Liver (tissue), 3 donors: ENCODE data around the gene NPAS1.

Experiments
- JUND ChIP-seq, 2 donors: IDR thresholded peaks; 2 replicates each; pipeline ENCODE4 v1.6.1; 2016; ENCODE audit warnings: antibody characterized with exemption in 2 of 2
- NR2F2 ChIP-seq: IDR thresholded peaks from 2 replicates; pipeline ENCODE4 v1.6.1; 2016; ENCODE audit warnings: antibody characterized with exemption
- RAD21 ChIP-seq, 2 donors: IDR thresholded peaks; 2 replicates each; pipeline ENCODE4 v1.6.1; 2016; ENCODE audit warnings: antibody characterized with exemption in 2 of 2, mild to moderate bottlenecking in 2 of 2
- SP1 ChIP-seq: IDR thresholded peaks from 2 replicates; pipeline ENCODE4 v1.6.1; 2018; ENCODE audit warnings: antibody characterized with exemption, mild to moderate bottlenecking
- TAF1 ChIP-seq: conservative IDR thresholded peaks from 2 replicates; pipeline ENCODE4 v1.6.1; 2016; ENCODE audit warnings: antibody characterized with exemption, mild to moderate bottlenecking
- TF ChIP-seq, protein P1 (sequence below): fragments of 150-350 bp; IDR thresholded peaks from 2 replicates; pipeline ENCODE4 v1.5.1; 2017; ENCODE audit warnings: improper control_type of control experiment, low read depth, low read length; ENCODE audit not compliant: missing input control
- TF ChIP-seq, protein P2 (sequence below): IDR thresholded peaks from 2 replicates; pipeline ENCODE4 v1.6.1; 2016; ENCODE audit warnings: antibody characterized with exemption
- TF ChIP-seq, protein P3 (sequence below): IDR thresholded peaks from 2 replicates; pipeline ENCODE4 v1.6.1; 2016; ENCODE audit warnings: antibody characterized with exemption
- donor health status: healthy.
- donor health status: healthy.

DNA sequence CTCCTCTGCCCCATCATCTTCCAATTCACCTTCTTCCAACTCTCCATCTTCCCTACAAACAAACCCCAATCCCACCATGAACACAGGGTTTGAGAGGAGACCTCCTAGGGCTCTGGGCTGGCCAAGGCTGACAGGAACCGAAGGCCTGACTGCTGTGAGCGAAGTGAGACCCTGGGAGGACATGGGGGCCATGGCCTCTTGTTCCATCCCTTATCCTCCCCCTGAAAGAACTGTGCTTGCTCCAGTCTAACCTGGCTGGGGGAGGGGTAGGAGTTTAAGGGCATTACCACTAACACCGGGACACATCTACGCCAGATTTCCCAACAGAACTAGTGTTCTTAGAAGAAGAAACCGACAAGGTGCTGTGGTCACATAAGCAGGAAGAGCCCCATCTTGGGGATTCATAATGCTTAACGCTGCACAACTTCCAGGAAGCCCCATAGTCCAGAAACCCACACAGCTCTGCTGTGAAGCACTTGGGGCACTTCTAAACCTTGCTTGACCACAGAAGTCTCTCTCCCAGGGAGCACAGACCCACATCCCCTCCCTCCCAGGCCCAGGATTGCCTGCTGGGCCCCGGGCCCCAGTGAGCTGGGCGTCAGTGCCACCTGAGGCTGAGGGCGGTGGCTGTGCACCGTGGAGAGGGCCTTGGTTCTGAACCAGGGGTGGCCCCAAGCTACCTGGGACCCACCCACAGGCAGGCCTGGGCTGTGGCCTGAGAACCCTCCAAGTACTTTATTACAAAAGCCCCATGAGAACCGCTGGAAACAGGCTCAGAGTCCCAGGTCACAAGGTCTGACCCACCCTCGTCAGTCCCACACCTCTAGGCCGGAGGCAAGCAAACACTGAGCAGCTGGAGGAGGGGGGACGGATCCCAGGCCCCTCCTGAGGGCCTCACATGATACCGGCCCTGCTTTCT is 75.2 kb downstream of the NPAS1 start:
- TF ChIP-seq TAF1 (no peak), RAD21 (IDR thresholded peaks at IDR 0.05) (no peak), SP1 (no peak), NR2F2 (no peak), JUND (IDR thresholded peaks at IDR 0.05) (no peak)
- TF ChIP-seq, protein P1, sequence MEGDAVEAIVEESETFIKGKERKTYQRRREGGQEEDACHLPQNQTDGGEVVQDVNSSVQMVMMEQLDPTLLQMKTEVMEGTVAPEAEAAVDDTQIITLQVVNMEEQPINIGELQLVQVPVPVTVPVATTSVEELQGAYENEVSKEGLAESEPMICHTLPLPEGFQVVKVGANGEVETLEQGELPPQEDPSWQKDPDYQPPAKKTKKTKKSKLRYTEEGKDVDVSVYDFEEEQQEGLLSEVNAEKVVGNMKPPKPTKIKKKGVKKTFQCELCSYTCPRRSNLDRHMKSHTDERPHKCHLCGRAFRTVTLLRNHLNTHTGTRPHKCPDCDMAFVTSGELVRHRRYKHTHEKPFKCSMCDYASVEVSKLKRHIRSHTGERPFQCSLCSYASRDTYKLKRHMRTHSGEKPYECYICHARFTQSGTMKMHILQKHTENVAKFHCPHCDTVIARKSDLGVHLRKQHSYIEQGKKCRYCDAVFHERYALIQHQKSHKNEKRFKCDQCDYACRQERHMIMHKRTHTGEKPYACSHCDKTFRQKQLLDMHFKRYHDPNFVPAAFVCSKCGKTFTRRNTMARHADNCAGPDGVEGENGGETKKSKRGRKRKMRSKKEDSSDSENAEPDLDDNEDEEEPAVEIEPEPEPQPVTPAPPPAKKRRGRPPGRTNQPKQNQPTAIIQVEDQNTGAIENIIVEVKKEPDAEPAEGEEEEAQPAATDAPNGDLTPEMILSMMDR = no peak
- TF ChIP-seq, protein P2, sequence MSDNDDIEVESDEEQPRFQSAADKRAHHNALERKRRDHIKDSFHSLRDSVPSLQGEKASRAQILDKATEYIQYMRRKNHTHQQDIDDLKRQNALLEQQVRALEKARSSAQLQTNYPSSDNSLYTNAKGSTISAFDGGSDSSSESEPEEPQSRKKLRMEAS = no peak
- TF ChIP-seq, protein P3, sequence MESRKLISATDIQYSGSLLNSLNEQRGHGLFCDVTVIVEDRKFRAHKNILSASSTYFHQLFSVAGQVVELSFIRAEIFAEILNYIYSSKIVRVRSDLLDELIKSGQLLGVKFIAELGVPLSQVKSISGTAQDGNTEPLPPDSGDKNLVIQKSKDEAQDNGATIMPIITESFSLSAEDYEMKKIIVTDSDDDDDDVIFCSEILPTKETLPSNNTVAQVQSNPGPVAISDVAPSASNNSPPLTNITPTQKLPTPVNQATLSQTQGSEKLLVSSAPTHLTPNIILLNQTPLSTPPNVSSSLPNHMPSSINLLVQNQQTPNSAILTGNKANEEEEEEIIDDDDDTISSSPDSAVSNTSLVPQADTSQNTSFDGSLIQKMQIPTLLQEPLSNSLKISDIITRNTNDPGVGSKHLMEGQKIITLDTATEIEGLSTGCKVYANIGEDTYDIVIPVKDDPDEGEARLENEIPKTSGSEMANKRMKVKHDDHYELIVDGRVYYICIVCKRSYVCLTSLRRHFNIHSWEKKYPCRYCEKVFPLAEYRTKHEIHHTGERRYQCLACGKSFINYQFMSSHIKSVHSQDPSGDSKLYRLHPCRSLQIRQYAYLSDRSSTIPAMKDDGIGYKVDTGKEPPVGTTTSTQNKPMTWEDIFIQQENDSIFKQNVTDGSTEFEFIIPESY = no peak
